ENCODE results near the gene MYBPH.

Gene MYBPH

DNA sequence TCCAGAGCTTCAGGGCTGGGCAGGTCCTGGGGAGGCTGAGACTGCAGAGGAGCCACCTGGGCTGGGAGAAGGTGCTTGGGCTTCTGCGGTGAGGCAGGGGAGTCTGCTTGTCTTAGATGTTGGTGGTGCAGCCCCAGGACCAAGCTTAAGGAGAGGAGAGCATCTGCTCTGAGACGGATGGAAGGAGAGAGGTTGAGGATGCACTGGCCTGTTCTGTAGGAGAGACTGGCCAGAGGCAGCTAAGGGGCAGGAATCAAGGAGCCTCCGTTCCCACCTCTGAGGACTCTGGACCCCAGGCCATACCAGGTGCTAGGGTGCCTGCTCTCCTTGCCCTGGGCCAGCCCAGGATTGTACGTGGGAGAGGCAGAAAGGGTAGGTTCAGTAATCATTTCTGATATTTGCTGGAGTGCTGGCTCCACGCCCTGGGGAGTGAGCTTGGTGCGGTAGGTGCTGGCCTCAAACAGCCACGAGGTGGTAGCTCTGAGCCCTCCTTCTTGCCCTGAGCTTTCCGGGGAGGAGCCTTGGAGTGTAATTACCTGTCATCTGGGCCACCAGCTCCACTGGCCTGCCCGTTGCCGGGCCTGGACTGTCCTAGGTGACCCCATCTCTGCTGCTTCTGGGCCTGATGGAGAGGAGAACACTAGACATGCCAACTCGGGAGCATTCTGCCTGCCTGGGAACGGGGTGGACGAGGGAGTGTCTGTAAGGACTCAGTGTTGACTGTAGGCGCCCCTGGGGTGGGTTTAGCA is 9.3 kb downstream of the MYBPH start:
- no peak for DNase-seq (ENCODE audit: low read depth)

DNA sequence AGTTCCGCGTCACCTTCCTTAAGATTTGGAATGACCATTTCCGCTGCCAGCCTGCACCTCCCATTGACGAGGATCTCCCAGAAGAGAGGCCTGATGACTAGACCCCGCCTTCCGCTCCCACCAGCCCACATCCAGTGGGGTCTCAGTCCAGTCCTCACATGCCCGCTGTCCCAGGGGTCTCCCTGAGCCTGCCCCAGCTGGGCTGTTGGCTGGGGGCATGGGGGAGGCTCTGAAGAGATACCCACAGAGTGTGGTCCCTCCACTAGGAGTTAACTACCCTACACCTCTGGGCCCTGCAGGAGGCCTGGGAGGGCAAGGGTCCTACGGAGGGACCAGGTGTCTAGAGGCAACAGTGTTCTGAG is 9.8 kb downstream of the MYBPH start:
- DNase-seq (ENCODE audit: low read depth): no peak

GRCh38 chr1:203165101-203165799 is 10.4 kb downstream of the MYBPH start:
- no peak for DNase-seq (ENCODE audit: low read depth)

DNA sequence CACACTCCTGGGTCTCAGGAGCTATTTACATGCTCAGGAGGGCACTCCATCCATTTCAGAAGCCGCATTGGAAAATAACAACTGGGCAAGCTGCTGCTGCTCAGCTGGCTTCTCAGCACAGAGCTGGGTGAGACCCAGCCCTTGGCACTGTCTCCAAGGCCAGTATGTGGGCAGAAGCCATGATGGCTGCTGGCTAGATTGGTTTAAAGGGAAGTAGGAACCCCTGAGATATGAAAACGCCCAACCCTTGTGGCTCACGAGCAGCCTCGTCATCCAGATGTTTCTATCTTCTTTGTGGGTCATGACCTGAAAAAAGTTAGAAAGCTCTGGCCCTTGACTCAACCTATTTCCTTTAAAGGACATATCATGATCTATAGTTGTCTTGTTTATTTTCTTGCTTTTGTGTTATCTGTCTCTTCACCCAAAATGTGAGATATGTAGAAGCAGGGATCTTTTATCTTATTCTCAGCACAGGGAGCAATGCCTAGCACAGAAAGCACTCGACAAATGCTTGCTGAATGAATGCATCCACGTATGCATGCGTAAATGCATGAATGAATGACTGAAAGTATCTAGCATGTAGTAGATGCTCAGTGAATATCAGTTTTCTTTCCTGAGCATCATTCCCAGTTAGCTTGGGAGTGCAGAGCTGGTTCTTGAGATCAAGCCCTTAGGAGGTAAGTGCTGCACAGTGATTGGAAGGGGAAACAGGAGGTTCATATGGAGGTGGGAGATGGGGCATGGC is 11.6 kb downstream of the MYBPH start:
- no peak for DNase-seq (ENCODE audit: low read depth)

DNA sequence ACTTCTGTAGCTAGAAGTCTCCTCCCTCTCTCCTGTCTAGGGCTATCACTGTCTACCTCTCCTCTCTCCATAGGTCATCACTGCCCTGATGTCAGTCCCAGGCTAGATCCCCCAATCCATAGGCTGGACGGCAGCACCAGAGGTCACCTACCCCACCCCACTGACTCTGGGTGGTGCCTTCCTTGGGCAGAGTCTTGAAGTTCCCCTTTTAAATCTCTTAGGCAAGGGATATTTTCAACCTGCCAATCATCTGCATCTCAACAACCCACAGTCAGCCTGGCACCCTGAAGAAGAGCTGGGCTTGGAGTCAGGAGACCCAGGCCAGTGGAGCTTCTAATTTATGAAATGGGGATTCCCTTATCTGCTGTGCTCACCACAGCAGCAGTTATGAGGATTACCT is 13.2 kb downstream of the MYBPH start:
- DNase-seq (ENCODE audit: low read depth): no peak

- DNase-seq (ENCODE audit: low read depth): no peak
Observed at GRCh38 chr1:203161703-203162102, 13.9 kb downstream of the MYBPH start.

DNA sequence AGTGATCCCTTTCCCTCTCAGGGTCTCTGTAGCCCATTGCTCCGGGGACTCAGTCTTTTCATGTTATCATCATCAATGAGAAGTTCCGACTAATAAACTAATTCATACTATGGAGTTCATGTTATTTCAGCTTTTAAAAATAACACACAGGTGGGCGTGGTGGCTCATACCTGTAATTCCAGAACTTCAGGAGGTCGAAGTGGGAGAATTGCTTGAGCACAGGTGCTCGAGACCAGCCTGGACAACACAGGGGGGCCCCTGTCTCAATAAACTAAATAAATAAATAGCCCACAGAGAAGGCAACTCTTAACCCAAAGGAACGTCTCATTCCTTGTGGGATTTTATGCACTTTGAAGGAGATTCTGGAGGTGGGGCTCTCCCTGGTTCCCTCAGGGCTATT is 14.5 kb downstream of the MYBPH start:
- no peak for DNase-seq (ENCODE audit: low read depth)

GRCh38 chr1:203159844-203160243 is 15.8 kb downstream of the MYBPH start:
- no peak for DNase-seq (ENCODE audit: low read depth)

DNA sequence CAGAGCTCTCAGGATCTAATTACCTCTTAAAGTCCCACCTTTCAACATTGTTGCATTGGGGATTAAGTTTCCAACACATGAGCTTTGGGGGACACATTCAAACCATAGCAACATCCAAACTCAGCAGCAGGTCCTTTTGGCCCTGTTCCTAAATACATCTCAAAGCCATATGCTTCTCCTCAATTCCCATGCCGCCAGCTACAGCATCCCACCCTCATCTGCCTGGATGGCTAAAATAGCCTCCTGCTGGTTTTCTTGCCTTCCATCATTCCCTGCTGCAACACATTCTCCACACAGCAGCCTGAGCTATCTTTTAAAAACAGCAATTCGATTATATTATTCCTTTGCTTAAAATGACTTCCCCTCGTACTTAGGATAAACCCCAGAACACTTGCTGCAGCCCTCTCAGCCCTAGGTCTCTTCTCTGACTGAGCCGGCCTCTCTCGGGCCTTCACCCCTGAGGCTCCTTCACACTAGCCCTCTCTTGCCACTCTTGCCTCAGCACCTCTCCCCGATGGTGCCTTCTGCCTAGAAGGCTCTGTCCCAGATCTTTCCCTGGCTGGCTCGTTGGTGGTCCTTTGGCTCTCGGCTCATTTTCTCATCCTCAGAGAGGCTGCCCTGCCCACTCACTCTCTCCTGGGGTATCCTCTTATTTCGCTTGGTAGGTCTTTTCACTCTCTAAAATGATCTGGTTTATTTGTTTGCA is 16.5 kb downstream of the MYBPH start:
- no peak for DNase-seq (ENCODE audit: low read depth)

DNA sequence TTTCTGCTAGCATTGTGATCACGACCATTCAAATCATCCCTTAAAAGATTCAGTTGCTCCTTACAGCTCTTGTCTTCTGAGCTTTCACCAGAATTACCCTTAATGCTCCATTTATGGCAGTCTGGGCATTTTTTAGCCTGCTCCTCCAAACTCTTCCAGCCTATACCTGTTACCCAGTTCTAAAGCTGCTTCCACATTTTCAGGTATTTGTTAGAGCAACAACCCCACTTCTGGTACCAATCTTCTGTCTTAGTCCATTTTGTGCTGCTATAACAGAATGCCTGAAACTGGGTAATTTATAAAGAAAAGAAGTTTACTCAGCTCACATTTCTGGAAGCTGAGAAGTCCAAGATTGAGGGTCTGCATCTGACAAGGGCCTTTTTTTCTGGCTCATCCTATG is 17.2 kb downstream of the MYBPH start:
- DNase-seq (ENCODE audit: low read depth): no peak

DNA sequence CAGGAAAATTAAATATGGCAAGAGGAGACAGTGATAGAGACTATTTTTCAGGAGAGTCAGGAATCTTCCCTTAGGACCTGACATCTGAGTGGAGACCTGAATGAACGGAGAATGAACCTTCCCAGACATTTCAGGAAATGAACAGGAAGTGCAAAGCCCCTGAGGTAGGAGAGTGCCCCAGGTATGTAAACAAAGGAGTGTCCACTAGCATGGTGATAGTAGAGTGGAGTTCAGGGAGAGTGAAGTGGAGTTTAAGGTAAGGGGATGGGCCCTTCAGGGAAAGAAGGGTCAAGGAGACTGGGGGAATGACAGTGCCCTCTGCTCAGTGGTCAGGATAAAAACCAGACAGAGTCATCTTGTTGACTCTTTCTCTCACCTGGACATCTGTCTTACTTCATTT is 19.3 kb downstream of the MYBPH start:
- no peak for DNase-seq (ENCODE audit: low read depth)

- no peak for DNase-seq (ENCODE audit: low read depth)
Observed at GRCh38 chr1:203153989-203154821, 21.4 kb downstream of the MYBPH start.

GRCh38 chr1:203153051-203153988 is 22.3 kb downstream of the MYBPH start:
- DNase-seq (ENCODE audit: low read depth): no peak

- DNase-seq (ENCODE audit: low read depth): peak; percentile 27
Observed at GRCh38 chr1:203152158-203153034, 23.2 kb downstream of the MYBPH start.

DNA sequence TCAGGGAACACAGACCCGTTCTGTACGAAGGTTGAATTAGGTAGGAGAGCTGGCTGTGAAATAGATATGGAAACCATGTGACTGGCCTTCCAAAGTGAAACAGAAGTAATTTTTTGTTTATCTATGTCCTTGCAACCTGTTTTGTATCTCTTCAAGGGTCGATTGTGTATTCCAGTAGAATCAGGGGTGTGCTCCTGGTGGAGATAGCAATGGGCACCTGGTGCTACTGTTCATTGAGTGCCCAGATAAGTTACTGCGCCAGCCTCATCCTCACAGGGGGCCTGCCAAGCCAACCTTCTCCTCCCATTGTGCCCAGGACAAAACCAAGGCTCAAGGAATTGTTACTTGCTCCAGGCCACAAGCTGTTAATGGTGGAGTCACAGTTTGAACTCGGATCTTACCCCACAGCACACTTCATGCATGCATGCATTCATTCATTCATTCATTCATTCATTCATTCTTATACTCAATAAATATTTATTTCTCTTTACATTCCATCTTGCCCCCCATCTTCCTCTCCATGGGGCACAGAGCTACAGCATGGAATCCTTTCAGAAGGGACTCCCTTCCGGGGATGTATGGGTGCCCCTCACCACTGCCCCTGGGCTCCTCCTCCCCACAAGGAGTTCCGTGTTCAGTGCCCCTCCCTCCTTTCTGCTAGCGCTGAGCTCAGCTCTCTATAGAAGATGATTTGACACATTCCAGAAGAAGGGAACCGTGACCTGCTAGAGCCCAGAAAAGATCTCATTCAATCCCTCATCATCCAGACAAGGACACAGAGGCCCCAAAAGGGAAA is 24.1 kb downstream of the MYBPH start:
- DNase-seq (ENCODE audit: low read depth): no peak

GRCh38 chr1:203150511-203151297 is 24.9 kb downstream of the MYBPH start:
- DNase-seq (ENCODE audit: low read depth): no peak

- no peak for DNase-seq (ENCODE audit: low read depth)
Observed at GRCh38 chr1:203149188-203149840, 26.3 kb downstream of the MYBPH start.
